Iris pigment epithelial cell (primary cell): ENCODE measurements around the gene MASP1.

ENCODE experiments used
- DNase-seq: peaks from one replicate; pipeline ENCODE4 v3.0.0-alpha.2; 2011; ENCODE audit warnings: low read depth

MASP1 gene, protein sequence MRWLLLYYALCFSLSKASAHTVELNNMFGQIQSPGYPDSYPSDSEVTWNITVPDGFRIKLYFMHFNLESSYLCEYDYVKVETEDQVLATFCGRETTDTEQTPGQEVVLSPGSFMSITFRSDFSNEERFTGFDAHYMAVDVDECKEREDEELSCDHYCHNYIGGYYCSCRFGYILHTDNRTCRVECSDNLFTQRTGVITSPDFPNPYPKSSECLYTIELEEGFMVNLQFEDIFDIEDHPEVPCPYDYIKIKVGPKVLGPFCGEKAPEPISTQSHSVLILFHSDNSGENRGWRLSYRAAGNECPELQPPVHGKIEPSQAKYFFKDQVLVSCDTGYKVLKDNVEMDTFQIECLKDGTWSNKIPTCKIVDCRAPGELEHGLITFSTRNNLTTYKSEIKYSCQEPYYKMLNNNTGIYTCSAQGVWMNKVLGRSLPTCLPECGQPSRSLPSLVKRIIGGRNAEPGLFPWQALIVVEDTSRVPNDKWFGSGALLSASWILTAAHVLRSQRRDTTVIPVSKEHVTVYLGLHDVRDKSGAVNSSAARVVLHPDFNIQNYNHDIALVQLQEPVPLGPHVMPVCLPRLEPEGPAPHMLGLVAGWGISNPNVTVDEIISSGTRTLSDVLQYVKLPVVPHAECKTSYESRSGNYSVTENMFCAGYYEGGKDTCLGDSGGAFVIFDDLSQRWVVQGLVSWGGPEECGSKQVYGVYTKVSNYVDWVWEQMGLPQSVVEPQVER

DNA sequence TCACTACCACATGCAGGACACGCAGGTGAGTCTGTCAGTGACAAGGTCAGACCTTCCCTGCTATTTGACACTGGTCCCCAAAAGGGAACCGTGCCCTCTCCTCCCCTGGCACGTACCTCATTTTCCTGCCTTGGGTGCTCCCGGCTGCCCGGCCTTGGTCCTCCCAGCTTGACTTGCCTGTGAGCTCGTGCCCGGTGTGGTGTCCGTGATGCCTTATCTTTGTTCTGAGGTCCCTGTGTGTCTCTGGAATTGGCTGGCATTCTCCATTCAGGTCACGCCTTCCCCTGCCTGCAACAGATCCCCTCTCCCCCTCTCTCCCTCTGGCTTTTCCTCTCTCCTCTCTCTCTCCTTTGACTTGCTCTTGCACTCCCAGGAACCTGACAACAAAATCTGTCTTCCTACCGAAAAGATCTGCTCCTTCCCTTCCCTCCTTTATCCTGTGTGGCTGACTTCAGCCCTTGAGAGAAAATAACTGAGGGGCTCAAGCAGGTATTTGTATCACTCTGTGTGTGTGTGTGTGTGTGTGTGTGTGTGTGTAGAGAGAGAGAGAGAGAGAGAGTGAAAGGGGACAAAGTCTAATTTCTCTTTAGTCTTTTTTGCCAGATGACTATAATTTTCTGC, at the start of gene MASP1:
Gene MASP1 (minus strand): TSS at position 226 of the 621 bp plus-strand sequence. CDS start 105 bp downstream, at position 121.
- no peak for DNase-seq

DNA sequence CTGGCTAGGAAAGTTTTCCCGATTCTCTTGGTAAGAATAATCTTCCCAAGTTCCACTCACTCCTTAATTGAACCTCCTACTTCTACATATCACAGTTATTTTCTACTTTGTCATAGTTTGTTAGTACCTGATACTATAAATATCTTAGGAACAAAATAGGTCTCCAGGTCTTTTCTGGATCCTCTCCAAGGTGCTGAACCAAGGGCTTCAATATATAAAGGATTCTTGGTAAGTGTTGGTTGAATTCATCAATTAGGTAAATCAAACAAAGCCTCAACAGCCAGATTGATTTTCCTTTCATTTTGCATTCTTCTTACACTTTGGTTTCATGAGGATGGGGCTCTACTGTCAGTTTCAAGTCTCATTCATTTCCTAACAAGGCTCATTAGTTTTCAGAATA, 49.0 kb upstream of the MASP1 start:
- no peak for DNase-seq

GRCh38 chr3:187336322-187336721, 44.8 kb upstream of the MASP1 start:
- no peak for DNase-seq

DNA sequence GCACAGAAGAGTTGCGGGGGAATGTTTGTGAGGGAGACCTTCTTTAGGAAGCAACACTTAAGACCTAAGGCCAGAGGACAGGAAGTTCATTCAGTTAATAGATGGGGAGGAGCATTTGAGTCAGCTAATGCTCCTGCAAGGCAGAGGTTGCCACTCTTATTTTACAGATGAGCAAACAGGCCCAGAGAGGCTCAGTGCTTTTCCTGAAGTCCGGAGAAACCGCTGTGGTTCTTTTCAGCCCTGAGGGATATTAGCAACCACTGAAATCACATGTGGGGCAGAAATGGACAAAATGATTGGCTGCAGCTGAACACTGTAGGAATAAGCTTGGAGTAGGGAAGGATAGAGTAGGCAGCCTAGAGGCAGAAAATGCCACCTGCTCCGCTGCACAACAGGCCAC, 43.4 kb upstream of the MASP1 start:
- no peak for DNase-seq

- DNase-seq = no peak
These were observed 37.2 kb upstream of the MASP1 start for GRCh38 chr3:187328691-187329090.

DNA sequence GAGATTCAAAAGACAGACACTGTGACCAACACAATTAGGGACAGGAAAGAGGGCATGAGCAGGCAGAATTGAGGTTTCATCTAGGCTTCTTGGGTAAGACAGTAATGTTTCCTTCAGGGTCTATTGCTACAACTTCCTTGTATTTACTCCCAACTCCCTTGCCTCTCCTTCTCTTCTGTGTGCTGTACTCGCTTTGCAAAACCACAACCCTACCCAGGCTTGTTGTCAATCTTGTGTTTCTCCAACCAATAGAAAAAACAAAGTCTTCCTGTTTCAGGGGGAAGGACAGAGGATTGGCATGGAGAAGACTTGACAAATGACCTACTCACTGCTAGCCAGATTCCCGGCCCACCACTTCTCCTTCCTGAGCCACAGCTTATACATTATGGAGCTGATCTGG, 36.3 kb upstream of the MASP1 start:
- DNase-seq = no peak

DNA sequence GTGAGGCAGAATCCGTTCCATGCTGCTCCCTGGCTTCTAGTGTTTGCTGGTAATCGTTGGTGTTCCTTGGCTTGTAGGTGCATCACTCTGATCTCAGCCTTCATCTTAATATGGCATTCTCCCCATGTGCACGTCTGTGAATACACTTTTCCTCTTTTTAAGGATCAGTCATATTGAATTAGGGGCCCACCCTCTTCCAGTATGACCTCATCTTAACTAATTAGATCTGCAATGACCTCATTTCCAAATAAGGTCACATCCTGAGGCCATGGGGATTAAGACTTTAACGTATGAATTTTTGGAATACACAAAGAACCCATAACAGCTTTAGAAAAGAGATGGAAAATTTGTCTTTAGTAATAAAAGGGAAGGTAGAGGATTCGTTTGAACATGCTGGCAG, 34.1 kb upstream of the MASP1 start:
- no peak for DNase-seq

GRCh38 chr3:187323091-187323490, 31.6 kb upstream of the MASP1 start:
- DNase-seq = no peak

DNA sequence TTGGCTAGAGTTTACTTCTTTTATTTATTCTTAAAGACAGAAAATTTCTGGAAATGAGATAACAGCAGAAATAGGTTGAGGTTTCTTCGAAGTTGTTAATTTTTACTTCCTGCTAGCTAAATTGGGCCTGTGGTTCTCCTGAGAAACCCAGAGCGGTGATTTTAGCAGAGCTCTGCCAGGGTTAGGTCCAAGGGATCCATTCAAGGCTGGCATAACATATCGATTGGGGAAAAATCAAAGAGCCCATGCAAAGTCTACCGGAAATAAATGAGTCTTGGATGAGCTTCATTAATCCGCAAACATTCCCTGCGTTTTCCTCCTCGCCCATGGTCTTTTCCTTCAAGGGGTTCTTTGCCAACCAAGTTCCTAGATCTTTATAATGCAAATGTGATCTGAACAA, 30.8 kb upstream of the MASP1 start:
- no peak for DNase-seq

GRCh38 chr3:187321766-187322165, 30.2 kb upstream of the MASP1 start:
- no peak for DNase-seq

DNA sequence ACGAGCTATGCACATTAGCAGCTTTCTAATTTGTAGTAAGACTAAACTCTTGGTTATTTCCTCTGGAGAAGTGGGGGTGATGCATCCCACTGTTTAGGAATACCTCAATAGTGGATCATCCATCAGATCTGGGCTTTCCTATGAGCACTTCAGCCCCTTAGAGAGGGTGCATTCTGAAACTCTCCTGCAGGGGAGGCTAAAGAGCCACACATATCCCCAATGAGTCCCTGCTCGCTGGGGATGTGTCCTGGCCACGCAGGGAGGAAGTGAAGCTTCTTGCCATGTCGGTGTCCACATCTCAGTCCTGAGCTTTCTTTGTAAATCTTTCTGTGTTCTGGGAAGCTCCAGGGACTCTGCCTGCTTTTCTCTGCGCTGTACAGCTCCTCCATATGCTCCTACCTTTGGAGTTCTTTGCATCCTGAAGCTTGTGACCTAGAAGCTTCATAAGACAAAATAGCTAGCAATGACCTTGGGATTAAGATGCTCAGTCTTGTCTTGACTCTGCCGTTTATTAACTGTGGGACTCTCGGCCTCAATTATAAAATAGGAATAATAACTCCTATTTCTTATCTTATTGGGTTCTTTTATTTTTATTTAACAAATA, 28.3 kb upstream of the MASP1 start:
- DNase-seq = peak; percentile 80

- DNase-seq = peak; percentile 76
These were observed 27.5 kb upstream of the MASP1 start for GRCh38 chr3:187318819-187319616.

GRCh38 chr3:187315872-187316271, 24.3 kb upstream of the MASP1 start:
- DNase-seq = no peak

GRCh38 chr3:187314176-187314575, 22.6 kb upstream of the MASP1 start:
- DNase-seq = no peak

GRCh38 chr3:187310954-187311470, 19.5 kb upstream of the MASP1 start:
- DNase-seq = no peak

DNA sequence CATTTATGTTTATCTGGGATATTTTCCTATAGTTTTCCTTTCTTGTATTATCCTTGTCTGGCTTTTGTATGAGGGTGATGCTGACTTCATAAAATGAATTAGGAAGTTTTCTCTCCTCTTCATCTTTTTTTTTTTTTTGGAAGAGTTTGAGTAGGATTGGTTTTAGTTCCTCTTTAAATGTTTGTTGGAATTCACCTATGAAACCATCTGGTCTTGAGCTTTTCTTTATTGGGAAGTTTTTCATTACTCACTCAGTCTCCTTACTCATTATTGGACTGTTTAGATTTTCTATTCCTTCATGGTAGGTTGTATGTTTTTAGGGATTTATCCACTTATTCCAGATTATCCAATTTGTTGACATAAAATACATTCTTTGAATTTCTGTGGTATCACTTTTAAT, 18.7 kb upstream of the MASP1 start:
- no peak for DNase-seq

DNA sequence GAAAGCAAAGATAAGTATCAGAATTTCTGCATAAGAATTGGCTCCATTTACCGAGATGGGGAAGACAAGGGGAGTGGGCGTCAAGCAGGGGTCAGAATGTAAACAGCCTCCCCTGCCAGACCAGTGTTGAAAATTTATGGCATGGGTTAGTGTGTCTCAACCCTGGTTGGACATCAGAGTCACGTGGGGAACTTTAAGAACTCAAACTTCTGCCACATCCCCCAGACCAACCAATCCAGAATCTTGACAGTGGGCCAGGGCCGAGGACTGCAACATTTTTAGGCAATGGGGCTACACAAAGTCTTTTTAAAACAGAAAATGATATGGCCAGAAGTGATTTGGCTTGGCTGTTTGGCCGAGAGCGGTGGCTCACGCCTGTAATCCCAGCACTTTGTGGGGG, 14.3 kb upstream of the MASP1 start:
- DNase-seq = no peak

DNA sequence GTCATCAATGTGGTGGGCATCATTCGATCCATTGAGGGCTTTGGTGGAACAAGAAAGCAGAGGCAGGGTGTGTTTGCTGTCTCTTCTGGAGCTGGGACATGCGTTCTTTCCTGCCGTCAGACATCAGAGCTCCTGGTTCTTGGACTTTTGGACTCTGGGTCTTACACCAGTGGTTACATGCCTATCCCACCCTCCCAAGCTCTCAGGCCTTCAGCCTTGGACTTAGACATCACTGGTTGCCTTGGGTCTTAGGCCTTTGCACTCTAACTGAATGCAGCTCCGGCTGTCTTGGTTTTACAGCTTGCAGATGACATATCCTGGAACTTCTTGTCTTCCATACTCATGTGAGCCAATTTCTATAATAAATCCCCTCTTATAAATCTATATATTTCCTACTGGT, 8.1 kb upstream of the MASP1 start:
- no peak for DNase-seq

GRCh38 chr3:187296911-187297310, 5.4 kb upstream of the MASP1 start:
- no peak for DNase-seq

- no peak for DNase-seq
These were observed 4.5 kb upstream of the MASP1 start for GRCh38 chr3:187296058-187296457.

DNA sequence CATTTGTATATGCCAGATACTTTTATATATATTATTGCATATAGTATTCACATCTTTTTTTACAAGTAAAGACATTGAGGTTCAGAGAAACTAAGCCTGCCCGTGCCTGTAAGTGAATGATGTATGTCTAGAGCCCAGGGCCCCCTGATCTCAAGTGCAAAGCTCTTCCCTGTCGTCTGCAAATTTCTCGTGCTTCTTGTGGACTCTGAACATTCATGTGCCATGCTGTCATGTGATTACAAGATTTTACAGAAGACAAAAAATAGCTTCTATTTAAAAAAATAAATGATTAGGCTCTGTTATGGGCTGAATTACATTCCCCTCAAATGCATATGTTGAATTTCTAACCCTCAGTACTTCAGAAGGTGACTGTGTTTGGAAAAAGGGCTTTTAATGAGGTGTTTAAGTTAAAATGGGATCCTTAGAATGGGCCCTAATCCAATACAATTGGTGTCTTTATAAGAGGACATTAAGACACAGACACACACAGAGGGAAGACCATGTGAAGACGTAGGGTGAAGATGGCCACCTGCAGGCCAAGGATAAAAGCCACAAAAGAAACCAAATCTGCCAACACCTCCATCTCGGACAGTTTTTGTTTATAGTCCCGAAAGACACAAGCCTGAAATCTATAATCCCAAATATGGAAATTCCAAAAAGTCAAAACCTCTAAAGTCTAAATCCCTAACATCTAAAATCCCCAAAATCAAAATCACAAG, 3.9 kb upstream of the MASP1 start:
- DNase-seq = no peak
